Measurements from ENCODE around the gene TNS1.
"Not testable (repeated sequence)": the region's sequence is repeated elsewhere in the genome, so short reads cannot be mapped to it uniquely, and the experiment has no call there.

TNS1 gene

DNA sequence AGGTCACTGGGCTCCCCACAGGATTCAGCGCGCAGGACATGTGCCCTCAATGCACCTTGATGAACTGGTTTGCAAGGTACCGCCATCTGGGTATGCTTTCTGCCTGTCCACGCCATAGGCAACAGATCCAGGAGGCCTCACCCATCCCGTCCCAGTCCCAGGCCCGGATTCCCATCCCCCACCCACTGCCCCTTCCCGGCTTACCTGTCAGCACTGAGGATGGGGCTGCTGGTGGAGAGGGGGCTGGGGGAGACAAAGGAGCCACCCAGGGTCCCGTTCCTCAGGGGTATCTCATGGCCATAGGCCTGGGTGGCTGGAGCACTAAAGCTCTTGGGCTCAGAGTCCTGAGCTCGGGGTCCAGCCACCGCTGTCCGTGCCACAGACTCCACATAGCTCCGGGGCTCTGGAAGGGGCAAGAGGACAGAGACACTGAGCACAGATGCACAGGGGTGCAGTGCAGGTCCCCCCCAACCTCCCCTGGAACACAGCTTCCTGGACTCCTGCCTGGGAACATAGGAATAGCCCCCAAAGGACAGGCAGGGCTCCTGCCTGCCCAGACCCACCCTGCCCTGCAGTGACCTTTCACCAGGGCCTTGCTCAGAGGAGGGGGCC is 181.2 kb downstream of the TNS1 start:
- Mint-ChIP-seq H3K36me3 (ENCODE audit: low read depth) (peaks cover 62% of the 10 kb centered on the region), H3K4me1 (ENCODE audit: low read depth) (peaks cover 28% of the 10 kb centered on the region), H3K4me3 (no peak overlapping the region), H3K27me3 (peaks cover 14% of the 10 kb centered on the region), H3K27ac (no peak overlapping the region), H3K9me3 (no peaks in the 10 kb centered on the region)
- intact Hi-C loops (cut with micrococcal nuclease), result no loop called here

DNA sequence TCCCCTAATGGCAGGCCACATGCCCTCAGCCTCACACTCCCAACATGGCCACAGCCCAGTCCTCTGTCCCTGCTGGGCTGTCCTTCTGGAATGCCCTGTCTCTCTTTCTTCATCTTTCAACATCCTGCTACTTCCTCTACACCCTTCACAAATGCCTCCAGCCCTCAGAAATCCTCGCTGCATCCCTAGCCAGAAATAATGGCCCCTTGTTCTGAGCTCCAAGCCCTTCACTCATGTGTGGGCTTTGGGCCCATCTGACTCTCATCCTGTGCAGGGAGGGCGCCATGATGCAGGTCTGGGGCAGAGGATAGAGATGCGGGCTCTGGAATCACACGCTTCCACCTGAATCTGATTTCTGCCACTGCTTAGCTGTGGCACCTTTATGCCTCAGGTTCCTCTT is 181.9 kb downstream of the TNS1 start:
- Mint-ChIP-seq H3K9me3 (no peaks in the 10 kb centered on the region), H3K27ac (peak overlapping the region; percentile 6), H3K27me3 (peaks cover 9% of the 10 kb centered on the region), H3K36me3 (ENCODE audit: low read depth) (peaks cover 62% of the 10 kb centered on the region), H3K4me3 (no peak overlapping the region), H3K4me1 (ENCODE audit: low read depth) (peaks cover 28% of the 10 kb centered on the region)
- intact Hi-C loops (cut with micrococcal nuclease), result no loop called here

DNA sequence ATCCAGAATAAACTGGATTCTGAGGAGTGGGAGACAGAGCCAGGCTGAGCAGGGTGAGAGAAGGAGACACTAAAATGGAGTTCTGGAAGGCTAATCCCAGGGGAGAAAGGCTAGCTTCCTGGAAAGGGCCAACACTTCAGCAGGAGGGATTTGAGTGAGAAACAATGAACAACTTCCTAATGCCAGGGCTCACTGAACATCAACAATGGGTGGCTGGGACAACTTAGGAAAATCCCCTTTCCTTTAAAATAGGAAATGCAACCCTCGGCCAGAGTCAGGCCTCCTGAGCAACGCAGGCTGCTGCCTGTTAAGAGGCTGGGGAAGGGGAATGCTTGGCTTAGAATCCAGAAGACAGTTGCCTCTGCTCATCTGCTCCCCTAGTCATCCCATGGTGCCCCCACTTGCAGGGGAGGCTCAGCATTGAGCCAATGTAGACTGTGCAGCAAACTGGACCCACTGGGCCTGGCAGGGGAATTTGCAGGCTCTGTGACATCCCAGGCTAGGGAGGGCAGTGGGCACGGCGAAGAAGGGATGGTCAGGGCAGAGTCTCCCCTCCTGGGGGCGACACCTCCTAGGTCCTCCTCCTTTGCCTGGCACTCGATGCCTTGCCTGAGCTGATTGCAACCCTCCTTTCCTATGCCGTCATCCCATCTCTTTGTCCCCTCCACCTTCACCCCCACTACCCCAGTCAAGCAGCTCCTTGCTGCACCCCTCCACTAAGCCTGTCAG is 182.5 kb downstream of the TNS1 start:
- Mint-ChIP-seq H3K9me3 (no peaks in the 10 kb centered on the region), H3K4me1 (ENCODE audit: low read depth) (peaks cover 33% of the 10 kb centered on the region), H3K4me3 (no peak overlapping the region), H3K27me3 (peaks cover 4% of the 10 kb centered on the region), H3K27ac (peak overlapping the region; percentile 51), H3K36me3 (ENCODE audit: low read depth) (peaks cover 66% of the 10 kb centered on the region)
- intact Hi-C loops (cut with micrococcal nuclease), result no loop called here

DNA sequence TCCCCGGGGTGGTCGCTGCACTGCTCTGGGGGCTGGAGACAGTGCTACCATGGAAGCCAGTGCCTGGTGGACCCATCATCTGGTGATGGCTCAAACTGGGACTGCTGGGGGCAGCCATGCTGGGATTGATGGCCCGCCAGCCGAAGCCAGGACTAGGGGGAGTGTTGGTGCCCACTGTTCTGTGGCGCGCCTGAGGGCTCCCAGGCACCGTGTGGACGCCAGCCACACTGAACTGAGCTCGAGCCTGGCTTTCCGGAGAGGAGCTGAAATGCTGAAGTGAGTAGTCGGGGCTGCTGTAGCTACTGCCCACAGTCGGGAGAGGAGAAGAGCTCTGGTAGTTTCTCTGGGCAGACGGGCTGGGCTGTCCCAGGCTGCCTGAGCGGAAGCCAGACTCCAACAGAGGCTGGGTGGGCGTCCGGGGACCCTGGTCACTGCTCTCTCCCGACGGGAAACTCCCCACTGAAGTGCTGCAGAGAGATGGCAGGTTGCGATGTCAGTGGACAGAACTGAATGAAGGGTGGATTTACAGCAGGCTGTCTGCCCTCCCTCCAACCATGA is 184.4 kb downstream of the TNS1 start:
- Mint-ChIP-seq H3K27me3 (no peaks in the 10 kb centered on the region), H3K9me3 (no peaks in the 10 kb centered on the region), H3K4me1 (ENCODE audit: low read depth) (peaks cover 33% of the 10 kb centered on the region), H3K36me3 (ENCODE audit: low read depth) (peaks cover 77% of the 10 kb centered on the region), H3K27ac (no peak overlapping the region), H3K4me3 (no peak overlapping the region)
- intact Hi-C loops (cut with micrococcal nuclease), result no loop called here

DNA sequence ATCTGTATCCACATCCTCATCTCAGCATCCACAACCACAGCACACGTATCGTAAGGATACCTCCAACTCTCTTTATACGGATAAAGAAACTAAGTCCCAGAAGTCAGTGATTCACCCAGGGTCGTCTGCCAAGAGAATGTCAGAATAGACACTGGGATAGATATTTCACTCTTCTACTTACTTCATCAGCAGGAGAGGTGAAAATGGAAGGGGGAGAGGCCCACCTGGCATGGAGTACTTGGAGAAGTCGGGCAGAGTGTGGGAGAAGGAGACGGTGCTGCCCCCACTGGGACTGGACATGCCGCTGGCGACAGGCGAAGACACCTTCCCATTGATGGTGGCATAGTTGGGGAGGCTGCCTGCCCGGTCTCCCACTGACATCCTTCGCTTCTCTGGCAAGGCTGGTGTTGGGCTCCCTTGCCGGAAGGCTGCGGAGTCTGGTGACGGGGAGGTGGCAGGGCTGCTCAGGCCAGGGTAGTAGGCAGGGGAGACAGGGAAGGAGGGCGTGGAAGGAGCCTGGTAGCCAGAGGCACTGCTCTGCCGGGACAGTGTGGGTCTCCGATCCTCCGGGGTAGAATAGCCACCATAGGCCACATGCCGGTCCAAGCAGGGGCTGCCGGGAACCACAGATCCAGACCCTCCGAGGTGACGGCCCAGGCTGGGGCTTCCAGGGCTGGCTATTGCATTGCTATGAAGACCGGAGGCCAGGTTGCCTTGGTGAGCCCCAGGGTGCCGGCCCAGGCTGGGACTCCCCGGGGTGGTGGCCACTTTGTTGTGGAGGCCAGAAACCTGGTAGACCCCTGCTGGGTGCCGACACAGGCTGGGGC is 185.1 kb downstream of the TNS1 start:
- Mint-ChIP-seq H3K27me3 (no peaks in the 10 kb centered on the region), H3K36me3 (ENCODE audit: low read depth) (peaks cover 84% of the 10 kb centered on the region), H3K4me1 (ENCODE audit: low read depth) (peaks cover 33% of the 10 kb centered on the region), H3K4me3 (no peak overlapping the region), H3K9me3 (no peaks in the 10 kb centered on the region), H3K27ac (no peak overlapping the region)
- intact Hi-C loops (cut with micrococcal nuclease), result no loop called here

DNA sequence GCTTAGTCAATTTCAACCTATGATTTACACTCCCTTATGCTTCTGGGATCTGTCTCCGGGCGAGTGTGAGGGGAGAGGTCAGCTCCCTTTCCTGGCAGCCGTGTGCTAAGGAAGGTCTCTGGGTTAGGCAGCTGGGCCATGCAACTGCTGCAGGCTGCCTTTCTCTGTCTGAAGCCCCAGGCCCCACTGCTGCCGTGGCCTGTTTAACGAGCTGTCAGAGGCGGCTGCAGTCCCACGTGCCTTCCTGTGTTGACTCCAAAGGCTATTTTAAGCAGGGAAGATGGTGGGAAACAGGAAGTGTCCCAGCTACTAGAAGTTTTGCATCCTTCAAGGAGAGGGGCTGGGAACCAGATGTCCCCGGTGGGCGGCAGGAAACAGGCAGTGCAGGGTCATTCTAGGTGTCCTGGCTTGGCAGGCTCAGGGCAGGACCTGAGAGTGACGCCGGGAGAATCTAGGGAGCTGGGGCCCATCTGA is 186.4 kb downstream of the TNS1 start:
- intact Hi-C loops (cut with micrococcal nuclease), result no loop called here
- Mint-ChIP-seq H3K27ac (peak overlapping the region; percentile 41), H3K36me3 (ENCODE audit: low read depth) (peaks cover 89% of the 10 kb centered on the region), H3K9me3 (no peaks in the 10 kb centered on the region), H3K27me3 (no peaks in the 10 kb centered on the region), H3K4me1 (ENCODE audit: low read depth) (peaks cover 33% of the 10 kb centered on the region), H3K4me3 (no peak overlapping the region)

DNA sequence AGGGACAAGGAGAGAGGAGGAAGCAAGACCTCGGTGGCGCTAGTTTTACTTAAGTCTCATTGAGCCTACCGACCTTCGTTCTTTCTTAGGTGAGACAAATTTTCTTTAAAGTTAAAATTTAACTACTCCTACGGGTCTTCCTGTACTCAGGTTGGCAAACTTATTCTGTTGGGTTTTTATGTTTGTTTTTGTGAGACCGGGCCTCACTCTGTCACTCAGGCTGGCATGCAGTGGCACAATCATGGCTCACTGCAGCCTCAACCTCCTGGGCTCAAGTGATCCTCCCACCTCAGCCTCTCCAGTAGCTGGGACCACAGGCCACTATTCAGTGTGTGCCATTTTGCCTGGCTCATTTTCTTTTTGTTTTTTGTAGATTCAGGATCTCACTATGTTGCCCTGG is 189.0 kb downstream of the TNS1 start:
- Mint-ChIP-seq H3K4me1 (ENCODE audit: low read depth) (peaks cover 18% of the 10 kb centered on the region), H3K27me3 (peaks cover 1% of the 10 kb centered on the region), H3K4me3 (no peak overlapping the region), H3K27ac (no peak overlapping the region), H3K36me3 (ENCODE audit: low read depth) (peaks cover 89% of the 10 kb centered on the region), H3K9me3 (peaks cover 7% of the 10 kb centered on the region)
- intact Hi-C loops (cut with micrococcal nuclease), result no loop called here

DNA sequence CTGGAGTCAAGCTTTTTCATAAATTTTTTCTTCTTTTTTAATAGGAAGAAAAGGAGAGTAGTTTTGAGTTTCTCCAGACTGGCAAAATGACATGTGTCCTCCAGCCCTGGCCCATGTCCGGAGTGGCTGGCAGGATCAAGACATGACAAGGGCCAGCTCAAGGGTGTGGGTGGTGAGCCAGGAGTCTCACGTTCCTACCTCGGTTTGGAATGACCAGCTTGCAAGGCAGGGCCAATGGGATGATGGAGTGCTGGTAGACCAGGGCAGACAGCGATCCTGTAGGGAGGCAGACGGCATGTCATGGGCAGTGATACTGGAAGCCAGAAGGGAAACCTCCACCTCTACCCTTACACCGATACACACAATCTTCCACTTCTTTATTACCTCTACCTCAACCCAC is 190.6 kb downstream of the TNS1 start:
- Mint-ChIP-seq H3K36me3 (ENCODE audit: low read depth) (peaks cover 81% of the 10 kb centered on the region), H3K27ac (no peak overlapping the region), H3K4me1 (ENCODE audit: low read depth) (peaks cover 18% of the 10 kb centered on the region), H3K27me3 (peaks cover 2% of the 10 kb centered on the region), H3K4me3 (no peak overlapping the region), H3K9me3 (peaks cover 7% of the 10 kb centered on the region)
- intact Hi-C loops (cut with micrococcal nuclease), result no loop called here

DNA sequence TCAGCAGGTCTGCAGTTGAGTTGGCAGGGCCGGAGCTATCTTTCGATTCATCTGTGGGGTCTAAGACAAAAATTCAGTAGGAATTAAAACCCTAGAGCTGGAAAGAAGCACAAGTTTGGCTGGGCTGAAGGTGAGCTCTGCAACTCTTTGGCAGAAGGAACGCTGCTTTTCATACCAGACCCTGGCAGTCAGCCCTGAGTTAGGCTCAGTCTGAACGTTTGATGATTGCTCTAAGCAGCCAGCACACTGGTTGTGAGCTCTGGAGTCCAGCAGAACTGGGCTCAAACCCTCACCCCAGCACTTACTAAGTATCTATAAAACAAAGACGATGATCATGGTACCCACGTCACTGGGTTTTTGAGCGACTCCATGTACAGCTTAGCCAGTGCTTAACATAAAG is 192.5 kb downstream of the TNS1 start:
- Mint-ChIP-seq H3K4me3 (no peak overlapping the region), H3K27ac (no peak overlapping the region), H3K27me3 (peaks cover 2% of the 10 kb centered on the region), H3K4me1 (ENCODE audit: low read depth) (peaks cover 19% of the 10 kb centered on the region), H3K36me3 (ENCODE audit: low read depth) (peaks cover 67% of the 10 kb centered on the region), H3K9me3 (peaks cover 7% of the 10 kb centered on the region)
- intact Hi-C loops (cut with micrococcal nuclease), result no loop called here

DNA sequence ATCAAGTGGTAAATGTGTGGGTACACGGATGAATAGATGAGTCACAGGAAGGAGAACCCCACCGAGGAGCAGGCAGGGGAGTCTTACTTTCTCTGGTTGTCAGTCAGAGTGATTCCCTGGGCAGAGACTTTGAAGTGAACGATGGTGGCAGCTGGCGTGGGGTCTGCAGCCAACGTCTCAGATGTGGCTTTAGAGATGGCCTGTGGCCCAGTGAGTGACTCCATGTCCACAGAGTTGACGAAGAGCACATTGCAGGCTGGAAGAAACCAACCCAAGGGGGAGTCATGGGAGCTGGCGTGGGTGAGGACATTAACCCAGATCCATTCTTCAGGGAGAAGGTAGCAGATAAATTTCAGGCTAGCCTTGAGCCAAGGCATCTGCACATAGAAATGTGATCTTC is 193.1 kb downstream of the TNS1 start:
- Mint-ChIP-seq H3K4me3 (no peak overlapping the region), H3K27me3 (peaks cover 2% of the 10 kb centered on the region), H3K9me3 (peaks cover 7% of the 10 kb centered on the region), H3K36me3 (ENCODE audit: low read depth) (peaks cover 63% of the 10 kb centered on the region), H3K4me1 (ENCODE audit: low read depth) (peaks cover 24% of the 10 kb centered on the region), H3K27ac (no peak overlapping the region)
- intact Hi-C loops (cut with micrococcal nuclease), result no loop called here

DNA sequence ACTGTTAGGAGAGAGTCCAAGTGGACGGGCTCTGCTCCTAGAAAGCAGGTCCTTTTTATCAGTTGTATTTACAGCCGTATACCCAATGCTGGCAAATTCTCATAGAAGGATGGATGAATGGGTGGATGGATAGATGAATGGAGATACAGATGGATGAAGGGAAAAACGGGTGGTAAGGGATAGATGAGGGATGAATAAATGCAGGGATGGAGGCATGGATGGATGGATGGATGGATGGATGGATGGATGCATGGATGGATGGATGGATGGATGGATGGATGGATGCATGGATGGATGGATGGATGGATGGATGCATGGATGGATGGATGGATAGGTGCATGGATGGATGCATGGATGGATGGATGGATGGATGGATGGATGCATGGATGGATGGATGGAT is 193.8 kb downstream of the TNS1 start:
- intact Hi-C loops (cut with micrococcal nuclease), result not testable (repeated sequence)

DNA sequence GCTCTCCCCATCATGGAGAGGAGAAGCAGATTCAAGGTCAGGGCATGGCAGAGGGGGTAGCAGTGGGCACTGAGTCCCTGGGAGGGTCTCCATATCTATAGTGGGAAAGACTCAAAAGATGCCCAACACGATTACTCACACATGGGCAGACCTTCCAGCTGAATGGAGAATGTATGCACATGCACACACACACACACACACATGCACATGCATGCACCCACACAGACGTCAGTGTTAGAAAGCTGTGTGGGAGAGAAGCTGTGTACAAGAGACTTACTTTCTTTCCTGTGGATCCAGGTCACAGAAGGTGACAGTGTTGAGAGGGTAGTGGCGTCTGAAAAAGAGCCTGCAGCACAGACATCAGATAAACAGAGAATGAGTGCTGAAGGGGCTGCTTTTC is 194.5 kb downstream of the TNS1 start:
- intact Hi-C loops (cut with micrococcal nuclease), result no loop called here
- Mint-ChIP-seq H3K9me3 (peaks cover 7% of the 10 kb centered on the region), H3K4me1 (ENCODE audit: low read depth) (peaks cover 31% of the 10 kb centered on the region)

More for the DNA sequence above, 193.8 kb downstream of the TNS1 start:
- not testable (repeated sequence) for H3K27ac Mint-ChIP-seq, H3K9me3 Mint-ChIP-seq, H3K4me3 Mint-ChIP-seq, H3K27me3 Mint-ChIP-seq
- H3K4me1 Mint-ChIP-seq (ENCODE audit: low read depth), result peaks cover 31% of the 10 kb centered on the region
- peaks cover 61% of the 10 kb centered on the region for H3K36me3 Mint-ChIP-seq (ENCODE audit: low read depth)

DNA sequence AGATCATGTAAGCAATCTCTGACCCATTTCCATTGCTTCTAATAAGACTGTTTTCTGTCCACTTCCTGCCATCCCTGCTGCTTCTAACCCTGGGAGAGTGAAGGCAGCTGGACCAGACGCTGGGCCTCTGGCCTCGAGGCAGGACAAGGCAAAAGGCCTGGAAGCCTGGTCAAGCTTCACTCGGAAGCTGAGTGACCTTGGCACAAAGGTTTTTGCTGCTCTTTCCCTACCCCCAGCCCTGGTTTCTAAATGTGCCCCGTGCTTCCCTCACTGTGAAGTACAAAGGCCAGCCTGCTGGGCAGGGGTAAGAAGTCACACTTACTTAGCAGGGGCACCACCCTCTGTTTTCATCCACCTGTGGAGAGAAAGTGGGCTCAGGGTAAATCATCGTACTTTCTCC is 195.0 kb downstream of the TNS1 start:
- no peak overlapping the region for H3K4me3 Mint-ChIP-seq
- H3K27ac Mint-ChIP-seq, result no peak overlapping the region

More for the DNA sequence above, 194.5 kb downstream of the TNS1 start:
- no peak overlapping the region for H3K27ac Mint-ChIP-seq
- peaks cover 57% of the 10 kb centered on the region for H3K36me3 Mint-ChIP-seq (ENCODE audit: low read depth)
- H3K4me3 Mint-ChIP-seq, result no peak overlapping the region
- H3K27me3 Mint-ChIP-seq, result peaks cover 5% of the 10 kb centered on the region

DNA sequence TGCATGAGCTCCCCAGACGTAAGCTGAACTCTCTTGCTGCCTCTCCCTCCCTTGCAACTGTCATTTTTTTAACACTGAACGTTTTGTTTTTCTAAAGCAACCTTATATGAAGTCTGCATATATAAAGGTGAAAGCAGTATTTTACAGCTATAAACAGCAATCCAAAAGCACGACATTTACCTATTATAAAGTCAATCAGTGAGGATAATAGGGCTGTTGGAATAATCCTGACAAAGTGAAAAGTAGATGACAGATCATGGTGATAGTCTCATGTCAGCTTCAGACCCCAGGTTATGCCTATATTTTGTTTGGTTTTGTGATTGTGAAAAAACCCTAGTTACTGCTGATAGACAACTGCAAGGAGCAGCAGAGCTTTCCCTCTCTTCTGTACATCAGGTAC is 195.8 kb downstream of the TNS1 start:
- Mint-ChIP-seq H3K27me3 (peaks cover 5% of the 10 kb centered on the region), H3K9me3 (peaks cover 7% of the 10 kb centered on the region), H3K36me3 (ENCODE audit: low read depth) (peaks cover 56% of the 10 kb centered on the region), H3K4me3 (no peak overlapping the region), H3K4me1 (ENCODE audit: low read depth) (peaks cover 31% of the 10 kb centered on the region), H3K27ac (peak overlapping the region; percentile 33)
- intact Hi-C loops (cut with micrococcal nuclease), result no loop called here

More for the DNA sequence above, 195.0 kb downstream of the TNS1 start:
- peaks cover 5% of the 10 kb centered on the region for H3K27me3 Mint-ChIP-seq
- intact Hi-C loops (cut with micrococcal nuclease), result no loop called here
- H3K9me3 Mint-ChIP-seq, result peaks cover 7% of the 10 kb centered on the region
- peaks cover 56% of the 10 kb centered on the region for H3K36me3 Mint-ChIP-seq (ENCODE audit: low read depth)
- peaks cover 31% of the 10 kb centered on the region for H3K4me1 Mint-ChIP-seq (ENCODE audit: low read depth)

Measured in dendritic cell treated with granulocyte-macrophage colony-stimulating factor and Interleukin-4, amounts not matched to agents 40 ng/mL and 50 ng/mL, for 4 days (primary cell).